ENCODE measurements around the gene APOA4. TPM values are rescaled to one million over a fixed set of nuclear protein-coding genes. Genes with fewer than 3 reads are reported as not detected.
A peak's percentile ranks its signal among the peaks of the same experiment; 100 is the strongest.

The APOA4 gene
- total RNA-seq, 1 donor from 2014 or later: 0.52 TPM

GRCh38 chr11:116825434-116825833, 2.3 kb upstream of the APOA4 start:
- no peaks in the 10 kb centered on the region for H3K27me3 ChIP-seq (ENCODE audit: control insufficient read depth in 3 of 3, insufficient read depth in 3 of 3, low read length in 3 of 3)
- no peaks in the 10 kb centered on the region for H3K9me3 ChIP-seq (ENCODE audit: control insufficient read depth in 3 of 3, low read length in 3 of 3)
- peaks cover 4 to 24% (median 9%) of the 10 kb centered on the region in 3 donors for H3K4me1 ChIP-seq (ENCODE audit: control insufficient read depth in 3 of 3, insufficient read depth in 3 of 3, low read length in 3 of 3)
- no peak overlapping the region for H3K9ac ChIP-seq (ENCODE audit: low read depth in 1 of 3, low read length in 3 of 3)
- no peaks in the 10 kb centered on the region for H3K36me3 ChIP-seq (ENCODE audit: control insufficient read depth in 3 of 3, insufficient read depth in 3 of 3, low read length in 3 of 3)
- H3K4me3 ChIP-seq (ENCODE audit: low read length in 3 of 3): no peak overlapping the region
- no peak overlapping the region for H3K27ac ChIP-seq (ENCODE audit: low read depth, low read length)

- no peak overlapping the region for H3K4me3 ChIP-seq (ENCODE audit: low read length in 3 of 3)
- H3K27ac ChIP-seq (ENCODE audit: low read depth, low read length): peak overlapping the region; percentile 52
- H3K27me3 ChIP-seq (ENCODE audit: control insufficient read depth in 3 of 3, insufficient read depth in 3 of 3, low read length in 3 of 3): no peaks in the 10 kb centered on the region
- H3K9me3 ChIP-seq (ENCODE audit: control insufficient read depth in 3 of 3, low read length in 3 of 3): no peaks in the 10 kb centered on the region
- no peaks in the 10 kb centered on the region for H3K36me3 ChIP-seq (ENCODE audit: control insufficient read depth in 3 of 3, insufficient read depth in 3 of 3, low read length in 3 of 3)
- H3K4me1 ChIP-seq (ENCODE audit: control insufficient read depth in 3 of 3, insufficient read depth in 3 of 3, low read length in 3 of 3): peaks cover 4 to 24% (median 9%) of the 10 kb centered on the region in 3 donors
- peak overlapping the region in 2 of 3 donors; percentile 9 to 33 for H3K9ac ChIP-seq (ENCODE audit: low read depth in 1 of 3, low read length in 3 of 3)
These were observed 529 bp downstream of the APOA4 start for GRCh38 chr11:116822575-116822974.

GRCh38 chr11:116821050-116821918, 1.8 kb downstream of the APOA4 start:
- H3K4me3 ChIP-seq (ENCODE audit: low read length in 3 of 3): no peak overlapping the region
- peaks cover 4 to 24% (median 9%) of the 10 kb centered on the region in 3 donors for H3K4me1 ChIP-seq (ENCODE audit: control insufficient read depth in 3 of 3, insufficient read depth in 3 of 3, low read length in 3 of 3)
- H3K9me3 ChIP-seq (ENCODE audit: control insufficient read depth in 3 of 3, low read length in 3 of 3): no peaks in the 10 kb centered on the region
- H3K36me3 ChIP-seq (ENCODE audit: control insufficient read depth in 3 of 3, insufficient read depth in 3 of 3, low read length in 3 of 3): no peaks in the 10 kb centered on the region
- no peak overlapping the region for H3K9ac ChIP-seq (ENCODE audit: low read depth in 1 of 3, low read length in 3 of 3)
- H3K27ac ChIP-seq (ENCODE audit: low read depth, low read length): no peak overlapping the region
- no peaks in the 10 kb centered on the region for H3K27me3 ChIP-seq (ENCODE audit: control insufficient read depth in 3 of 3, insufficient read depth in 3 of 3, low read length in 3 of 3)

GRCh38 chr11:116819049-116819448, 4.1 kb downstream of the APOA4 start:
- Histone ChIP-seq H3K4me1 (ENCODE audit: control insufficient read depth in 3 of 3, insufficient read depth in 3 of 3, low read length in 3 of 3) (peaks cover 4 to 30% (median 16%) of the 10 kb centered on the region in 3 donors), H3K27me3 (ENCODE audit: control insufficient read depth in 3 of 3, insufficient read depth in 3 of 3, low read length in 3 of 3) (no peaks in the 10 kb centered on the region), H3K9ac (ENCODE audit: low read depth in 1 of 3, low read length in 3 of 3) (no peak overlapping the region), H3K27ac (ENCODE audit: low read depth, low read length) (no peak overlapping the region), H3K9me3 (ENCODE audit: control insufficient read depth in 3 of 3, low read length in 3 of 3) (no peaks in the 10 kb centered on the region), H3K4me3 (ENCODE audit: low read length in 3 of 3) (no peak overlapping the region), H3K36me3 (ENCODE audit: control insufficient read depth in 3 of 3, insufficient read depth in 3 of 3, low read length in 3 of 3) (no peaks in the 10 kb centered on the region)

GRCh38 chr11:116814502-116814901, 8.6 kb downstream of the APOA4 start:
- Histone ChIP-seq H3K36me3 (ENCODE audit: control insufficient read depth in 3 of 3, insufficient read depth in 3 of 3, low read length in 3 of 3) (no peaks in the 10 kb centered on the region), H3K27me3 (ENCODE audit: control insufficient read depth in 3 of 3, insufficient read depth in 3 of 3, low read length in 3 of 3) (no peaks in the 10 kb centered on the region), H3K9ac (ENCODE audit: low read depth in 1 of 3, low read length in 3 of 3) (no peak overlapping the region), H3K9me3 (ENCODE audit: control insufficient read depth in 3 of 3, low read length in 3 of 3) (no peaks in the 10 kb centered on the region), H3K4me3 (ENCODE audit: low read length in 3 of 3) (no peak overlapping the region), H3K4me1 (ENCODE audit: control insufficient read depth in 3 of 3, insufficient read depth in 3 of 3, low read length in 3 of 3) (peaks cover 0 to 11% (median 8%) of the 10 kb centered on the region in 3 donors), H3K27ac (ENCODE audit: low read depth, low read length) (peak overlapping the region; percentile 84)

GRCh38 chr11:116813781-116814471, 9.2 kb downstream of the APOA4 start:
- peak overlapping the region; percentile 84 for H3K27ac ChIP-seq (ENCODE audit: low read depth, low read length)

GRCh38 chr11:116813170-116813569, 9.9 kb downstream of the APOA4 start:
- Histone ChIP-seq H3K27ac (ENCODE audit: low read depth, low read length) (no peak overlapping the region), H3K9me3 (ENCODE audit: control insufficient read depth in 3 of 3, low read length in 3 of 3) (no peaks in the 10 kb centered on the region), H3K9ac (ENCODE audit: low read depth in 1 of 3, low read length in 3 of 3) (no peak overlapping the region), H3K4me3 (ENCODE audit: low read length in 3 of 3) (no peak overlapping the region), H3K27me3 (ENCODE audit: control insufficient read depth in 3 of 3, insufficient read depth in 3 of 3, low read length in 3 of 3) (no peaks in the 10 kb centered on the region), H3K4me1 (ENCODE audit: control insufficient read depth in 3 of 3, insufficient read depth in 3 of 3, low read length in 3 of 3) (peaks cover 0 to 11% (median 8%) of the 10 kb centered on the region in 3 donors), H3K36me3 (ENCODE audit: control insufficient read depth in 3 of 3, insufficient read depth in 3 of 3, low read length in 3 of 3) (no peaks in the 10 kb centered on the region)

More at GRCh38 chr11:116813781-116814471, 9.2 kb downstream of the APOA4 start:
- H3K9ac ChIP-seq (ENCODE audit: low read depth in 1 of 3, low read length in 3 of 3): no peak overlapping the region
- no peaks in the 10 kb centered on the region for H3K9me3 ChIP-seq (ENCODE audit: control insufficient read depth in 3 of 3, low read length in 3 of 3)
- peaks cover 0 to 11% (median 8%) of the 10 kb centered on the region in 3 donors for H3K4me1 ChIP-seq (ENCODE audit: control insufficient read depth in 3 of 3, insufficient read depth in 3 of 3, low read length in 3 of 3)
- no peaks in the 10 kb centered on the region for H3K27me3 ChIP-seq (ENCODE audit: control insufficient read depth in 3 of 3, insufficient read depth in 3 of 3, low read length in 3 of 3)
- H3K4me3 ChIP-seq (ENCODE audit: low read length in 3 of 3): no peak overlapping the region
- no peaks in the 10 kb centered on the region for H3K36me3 ChIP-seq (ENCODE audit: control insufficient read depth in 3 of 3, insufficient read depth in 3 of 3, low read length in 3 of 3)

GRCh38 chr11:116812109-116812508, 11.0 kb downstream of the APOA4 start:
- Histone ChIP-seq H3K4me1 (ENCODE audit: control insufficient read depth in 3 of 3, insufficient read depth in 3 of 3, low read length in 3 of 3) (peaks cover 0 to 11% (median 8%) of the 10 kb centered on the region in 3 donors), H3K36me3 (ENCODE audit: control insufficient read depth in 3 of 3, insufficient read depth in 3 of 3, low read length in 3 of 3) (no peaks in the 10 kb centered on the region), H3K27me3 (ENCODE audit: control insufficient read depth in 3 of 3, insufficient read depth in 3 of 3, low read length in 3 of 3) (no peaks in the 10 kb centered on the region), H3K9me3 (ENCODE audit: control insufficient read depth in 3 of 3, low read length in 3 of 3) (no peaks in the 10 kb centered on the region), H3K4me3 (ENCODE audit: low read length in 3 of 3) (no peak overlapping the region), H3K27ac (ENCODE audit: low read depth, low read length) (no peak overlapping the region), H3K9ac (ENCODE audit: low read depth in 1 of 3, low read length in 3 of 3) (no peak overlapping the region)

- Histone ChIP-seq H3K27ac (ENCODE audit: low read depth, low read length) (no peak overlapping the region), H3K9ac (ENCODE audit: low read depth in 1 of 3, low read length in 3 of 3) (no peak overlapping the region), H3K9me3 (ENCODE audit: control insufficient read depth in 3 of 3, low read length in 3 of 3) (no peaks in the 10 kb centered on the region), H3K4me3 (ENCODE audit: low read length in 3 of 3) (no peak overlapping the region), H3K27me3 (ENCODE audit: control insufficient read depth in 3 of 3, insufficient read depth in 3 of 3, low read length in 3 of 3) (no peaks in the 10 kb centered on the region), H3K4me1 (ENCODE audit: control insufficient read depth in 3 of 3, insufficient read depth in 3 of 3, low read length in 3 of 3) (peaks cover 0 to 11% (median 8%) of the 10 kb centered on the region in 3 donors), H3K36me3 (ENCODE audit: control insufficient read depth in 3 of 3, insufficient read depth in 3 of 3, low read length in 3 of 3) (no peaks in the 10 kb centered on the region)
These were observed 11.9 kb downstream of the APOA4 start for GRCh38 chr11:116811194-116811593.

Data from skeletal muscle tissue (tissue), 4 donors.